Central memory CD4-positive, alpha-beta T cell (primary cell): Measurements from ENCODE around the gene P2RX1.
"Not testable (repeated sequence)": the region's sequence is repeated elsewhere in the genome, so short reads cannot be mapped to it uniquely, and the experiment has no call there.

Source experiments
- DNase-seq: peaks from one replicate; pipeline ENCODE4 v3.0.0; 2022

Gene P2RX1

GRCh38 chr17:3886776-3887175 lies 29.5 kb downstream of the P2RX1 start:
- no peak for DNase-seq

DNA sequence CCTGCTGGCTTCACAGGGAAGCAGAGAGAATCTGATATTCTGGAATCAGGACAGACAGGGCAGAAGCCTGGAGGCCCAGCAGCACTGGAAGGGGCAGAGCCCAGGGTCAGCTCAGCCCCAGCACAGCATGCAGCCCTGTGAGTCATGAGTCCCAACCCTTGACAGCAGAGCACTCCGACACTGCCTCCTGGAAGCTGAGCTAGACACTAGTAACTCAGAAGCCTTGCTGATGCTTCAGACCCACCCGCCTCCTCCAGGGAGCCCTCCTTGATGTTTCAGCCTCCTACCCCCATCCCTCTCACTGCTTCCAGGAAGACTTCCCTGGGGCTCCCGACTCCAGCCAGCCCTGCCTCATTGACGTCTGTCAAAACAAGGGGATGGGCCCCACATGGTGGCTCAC lies 30.3 kb downstream of the P2RX1 start:
- no peak for DNase-seq

DNA sequence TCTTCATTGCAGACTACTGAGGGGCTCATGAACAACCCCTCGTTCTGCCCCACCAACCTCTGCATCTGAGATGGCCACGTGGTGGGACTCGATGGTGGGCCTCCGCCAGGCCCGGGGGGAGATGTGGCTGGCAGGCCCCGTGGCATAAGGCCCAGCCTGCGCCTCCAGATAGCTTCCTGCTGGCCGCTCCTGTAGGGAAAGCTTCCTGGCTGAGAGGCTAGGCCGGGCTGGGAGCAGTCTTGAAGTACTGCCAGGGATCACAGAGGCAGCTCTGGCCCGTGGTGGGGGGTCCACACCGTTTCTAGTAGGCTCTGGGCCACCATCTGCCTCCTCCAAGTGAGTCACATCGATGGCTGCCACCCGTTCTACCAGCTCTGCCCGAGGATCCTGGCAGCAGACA lies 31.0 kb downstream of the P2RX1 start:
- no peak for DNase-seq

DNA sequence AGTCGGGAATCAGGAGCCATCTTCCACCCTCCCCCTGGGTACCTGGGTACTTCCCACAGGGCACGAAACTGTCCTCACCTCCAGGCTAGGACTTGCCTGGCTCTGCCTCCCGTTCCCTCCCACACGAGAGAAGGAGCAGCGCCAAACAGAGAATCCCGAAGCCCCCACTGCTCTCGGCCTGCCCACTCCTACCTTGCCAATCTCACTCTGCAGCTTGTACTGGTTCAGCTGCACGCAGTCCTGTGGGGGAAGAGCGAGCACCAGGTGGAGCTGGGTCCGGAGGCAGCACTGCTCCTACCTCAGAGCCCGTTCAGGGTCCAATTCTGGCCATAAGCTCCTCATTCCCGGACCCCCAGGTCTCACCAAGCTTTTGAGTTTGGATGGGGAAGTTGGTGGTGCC lies 32.1 kb downstream of the P2RX1 start:
- DNase-seq, result no peak

DNA sequence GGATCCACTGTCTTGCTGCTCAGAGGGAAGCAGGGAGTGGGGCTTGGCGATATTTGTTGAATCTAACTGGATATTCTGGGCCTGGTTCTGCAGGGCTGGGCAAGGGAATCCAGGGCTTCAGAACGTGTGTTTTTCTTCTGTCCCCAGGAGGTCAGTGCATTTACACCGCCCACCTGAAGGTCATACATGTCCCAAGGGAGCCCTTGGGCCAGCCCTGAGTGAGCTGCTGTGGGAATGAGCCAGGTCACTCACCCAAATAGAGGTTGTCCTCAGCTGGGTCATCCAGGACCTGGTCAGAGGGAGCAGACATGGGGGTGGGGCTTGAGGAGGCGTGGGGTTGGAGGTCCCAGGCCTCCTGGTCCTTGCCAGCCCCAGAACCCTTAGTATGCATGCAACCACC lies 34.0 kb downstream of the P2RX1 start:
- no peak for DNase-seq

GRCh38 chr17:3880983-3881382 lies 35.3 kb downstream of the P2RX1 start:
- DNase-seq, result no peak

DNA sequence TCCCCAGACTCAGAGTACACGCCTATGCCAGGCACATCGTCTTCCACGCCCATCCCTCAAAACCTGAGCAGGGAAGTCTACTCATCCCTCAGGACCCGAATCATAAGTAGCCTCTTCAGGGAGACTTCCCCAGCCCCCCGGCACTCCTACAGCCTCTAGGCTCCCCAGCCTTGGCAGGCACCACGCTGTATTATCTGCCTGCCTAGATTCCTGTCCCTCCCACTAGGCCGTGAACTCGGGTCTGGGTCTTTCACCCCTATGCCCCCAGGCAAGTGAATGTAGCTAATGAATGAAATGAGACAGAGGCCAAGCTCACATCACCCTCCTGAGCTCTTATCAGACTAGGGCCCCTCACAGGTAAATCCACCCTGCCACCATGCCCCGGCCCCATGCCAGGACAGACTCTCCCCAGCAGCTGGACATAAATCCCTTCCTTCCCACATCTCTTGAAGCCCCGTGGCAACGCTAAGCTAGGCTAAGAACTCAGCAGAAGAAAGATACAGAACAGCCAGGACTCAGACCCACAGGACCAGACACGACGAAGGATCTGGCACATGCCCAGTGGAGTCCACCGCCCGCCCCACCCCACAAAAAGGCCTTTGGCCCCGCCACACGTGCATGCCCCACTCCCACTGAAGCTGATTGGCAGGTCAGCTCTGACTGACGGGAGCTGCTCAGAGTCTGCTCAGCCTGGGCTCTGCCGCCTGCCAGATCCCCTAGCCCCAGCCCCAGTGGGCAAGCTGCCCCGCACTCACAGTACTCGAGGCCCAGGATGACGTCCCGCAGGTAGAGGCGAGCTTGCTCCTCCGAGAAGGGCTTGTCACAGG lies 36.5 kb downstream of the P2RX1 start:
- DNase-seq, result no peak

GRCh38 chr17:3879186-3879585 lies 37.1 kb downstream of the P2RX1 start:
- DNase-seq, result no peak

DNA sequence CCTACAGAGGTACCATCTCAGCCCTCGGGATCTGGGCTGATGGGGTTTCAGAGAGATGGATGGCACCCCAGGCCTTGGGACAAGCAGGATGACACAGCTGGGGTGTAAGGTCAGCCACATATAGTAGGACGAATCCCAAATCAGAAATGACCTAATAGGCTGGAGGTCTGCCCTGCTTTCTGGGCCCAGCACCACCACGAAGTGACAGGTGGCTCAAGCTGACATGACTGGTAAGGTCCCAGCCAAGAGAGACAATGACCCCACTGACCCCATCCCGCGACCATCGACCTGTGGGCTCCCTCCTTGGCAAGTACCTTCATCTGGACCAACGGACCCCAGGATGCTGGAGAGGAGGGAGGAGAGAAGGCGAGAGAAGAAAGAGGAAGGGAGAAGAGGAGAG lies 39.0 kb downstream of the P2RX1 start:
- DNase-seq, result no peak

DNA sequence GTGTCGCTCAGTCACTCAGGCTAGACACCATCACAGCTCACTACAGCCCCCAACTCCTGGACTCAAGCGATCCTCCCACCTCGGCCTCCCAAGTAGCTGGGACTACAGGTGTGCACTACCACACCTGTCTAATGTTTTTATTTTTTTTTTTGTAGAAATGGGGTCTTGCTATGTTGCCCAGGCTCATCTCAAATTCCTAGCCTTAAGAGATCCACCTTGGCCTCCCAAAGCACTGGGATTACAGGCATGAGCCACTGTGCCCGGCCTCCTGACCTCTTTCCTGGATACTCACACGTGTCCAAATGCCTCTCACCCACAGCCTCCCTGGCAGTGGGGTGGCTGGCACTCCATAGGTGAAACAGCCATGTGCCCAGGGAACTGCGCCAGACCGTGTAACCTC lies 40.9 kb downstream of the P2RX1 start:
- DNase-seq, result no peak

GRCh38 chr17:3873862-3874261 lies 42.4 kb downstream of the P2RX1 start:
- DNase-seq, result no peak

DNA sequence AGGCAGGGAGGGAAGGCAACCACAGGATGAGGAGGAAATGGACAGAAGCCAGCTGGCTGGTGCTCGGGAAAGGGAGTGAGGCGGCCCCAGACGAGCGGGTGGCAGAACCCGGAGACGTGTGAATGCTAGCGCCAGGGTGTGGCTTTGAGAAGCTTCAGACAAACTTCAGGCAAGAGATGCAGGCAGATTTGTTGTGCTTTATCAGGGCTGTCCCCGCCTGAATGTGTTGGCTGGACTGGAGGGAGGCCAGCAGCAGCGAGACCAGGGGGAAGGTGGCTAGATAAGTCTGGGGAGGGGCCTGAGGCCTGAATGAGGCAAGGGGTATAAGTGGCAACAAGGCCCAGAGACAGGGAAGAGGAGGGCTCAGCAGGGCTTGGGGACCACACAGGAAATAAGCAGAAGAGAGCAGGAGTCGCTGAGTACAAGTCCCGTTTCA lies 45.4 kb downstream of the P2RX1 start:
- DNase-seq, result no peak

- no peak for DNase-seq
Measured at GRCh38 chr17:3867606-3868005, 48.7 kb downstream of the P2RX1 start.

DNA sequence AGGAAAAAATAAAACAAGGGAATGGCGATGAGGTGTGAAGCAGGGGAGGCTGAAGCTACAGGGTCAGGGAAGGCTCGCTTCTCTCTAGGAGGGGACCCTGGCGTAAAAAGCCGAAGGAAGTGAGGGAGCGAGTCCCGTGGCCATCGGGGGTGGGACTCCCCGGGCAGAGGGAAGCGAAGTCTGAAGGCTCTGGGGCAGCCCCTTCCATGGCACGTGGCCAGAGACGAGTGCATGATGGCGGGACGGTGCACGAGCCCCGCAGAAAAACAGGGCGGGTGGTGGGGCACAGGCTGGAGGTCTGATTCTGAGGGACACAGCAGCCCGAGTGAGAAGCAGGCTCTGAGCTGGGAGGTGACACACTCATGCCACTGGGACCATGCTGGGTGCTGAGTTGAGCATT lies 49.2 kb downstream of the P2RX1 start:
- DNase-seq, result no peak

DNA sequence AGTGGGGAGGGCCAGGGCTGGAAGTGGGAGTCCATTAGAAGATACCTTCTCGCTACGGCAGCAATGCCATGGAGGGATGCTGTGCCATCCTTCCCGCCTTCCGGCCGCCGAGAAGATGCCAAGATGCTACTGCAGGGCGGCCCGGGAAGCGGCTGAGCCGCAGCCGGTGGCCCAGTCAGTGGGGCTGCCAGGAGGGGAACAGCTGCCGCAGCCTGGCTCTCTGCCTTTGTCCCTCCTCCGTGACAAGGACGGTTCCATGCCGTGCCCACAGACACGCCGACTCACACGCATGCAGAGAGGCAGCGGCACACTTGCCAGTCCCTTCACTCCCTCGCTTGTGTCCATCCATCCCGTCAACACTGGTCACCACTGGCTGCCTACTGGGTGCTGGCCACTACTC lies 50.0 kb downstream of the P2RX1 start:
- no peak for DNase-seq

DNA sequence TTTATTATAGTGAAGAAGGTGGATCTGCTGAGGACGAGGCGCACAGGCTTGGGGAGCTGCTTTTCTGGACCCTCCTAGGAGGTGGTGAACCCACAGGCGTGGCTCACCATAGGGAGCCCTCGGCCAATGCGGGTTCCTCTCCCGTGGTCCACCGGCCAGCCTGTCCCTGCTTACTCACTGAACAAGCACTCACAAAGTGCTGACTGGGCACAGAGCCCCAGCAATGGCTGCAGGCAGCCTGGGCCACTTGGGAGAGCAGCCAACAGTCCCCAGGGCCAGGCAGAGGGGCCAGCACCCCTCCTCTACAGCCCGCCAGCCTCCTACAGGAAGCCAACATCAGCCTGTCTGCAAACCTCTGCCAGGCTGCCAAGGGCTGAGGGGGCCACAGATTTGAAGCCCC lies 51.1 kb downstream of the P2RX1 start:
- no peak for DNase-seq

GRCh38 chr17:3864534-3864933 lies 51.7 kb downstream of the P2RX1 start:
- DNase-seq, result no peak

- no peak for DNase-seq
Measured at GRCh38 chr17:3861761-3862681, 54.2 kb downstream of the P2RX1 start.

- DNase-seq, result no peak
Measured at GRCh38 chr17:3860939-3861700, 55.1 kb downstream of the P2RX1 start.

DNA sequence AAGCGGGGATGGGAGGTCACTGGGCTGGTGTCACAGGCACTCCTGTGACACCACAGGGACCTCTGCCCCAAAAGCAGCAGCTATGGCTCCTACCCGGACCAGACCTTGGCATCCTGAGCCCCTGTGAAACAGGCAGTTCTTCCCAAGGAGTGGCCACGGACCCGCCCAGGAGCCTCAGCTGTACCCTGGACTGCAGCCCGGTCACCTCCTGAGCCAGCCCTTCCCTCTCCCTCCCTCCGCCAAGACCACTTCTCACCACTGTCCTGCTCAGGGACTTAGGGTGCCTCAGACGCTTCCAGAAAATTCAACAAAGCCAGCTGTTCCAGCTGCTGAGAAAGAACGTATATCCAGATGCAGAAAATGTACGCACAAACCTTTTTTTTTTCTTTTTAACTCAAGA lies 56.3 kb downstream of the P2RX1 start:
- no peak for DNase-seq

- no peak for DNase-seq
Measured at GRCh38 chr17:3857261-3858105, 58.8 kb downstream of the P2RX1 start.

- DNase-seq, result not testable (repeated sequence)
Measured at GRCh38 chr17:3854204-3854603, 62.1 kb downstream of the P2RX1 start.
